Measurements from ENCODE around the gene TYRO3. TPM values are rescaled to one million over a fixed set of nuclear protein-coding genes. Genes with fewer than 3 reads are reported as not detected.

TYRO3 gene
- total and polyA plus RNA-seq, 2 of the 13 experiments (the other 11 are each of a cell fraction or from before 2014, with no cell fraction given): 24.0 to 43.6 TPM

- 0 out of 2 replicates have a peak, but pooled peaks have one; percentile 26 for TF ChIP-seq PRDM15 (CRISPR knock-in tag; IDR thresholded peaks at IDR 0.05)
- no peak for TF ChIP-seq E2F2 (CRISPR knock-in tag; IDR thresholded peaks at IDR 0.05; ENCODE audit: borderline replicate concordance)
- no peak for TF ChIP-seq MEIS1 (CRISPR knock-in tag; IDR thresholded peaks at IDR 0.05; ENCODE audit: borderline replicate concordance)
- peak; percentile 65; the same call in 1 of the 2 replicates for TF ChIP-seq MED13 (CRISPR knock-in tag; IDR thresholded peaks at IDR 0.05)
- TF ChIP-seq TCF12 (IDR thresholded peaks at IDR 0.05): no peak
- TF ChIP-seq TCF12 (CRISPR knock-in tag; IDR thresholded peaks at IDR 0.05): no peak
- TF ChIP-seq ZGPAT (CRISPR knock-in tag; IDR thresholded peaks at IDR 0.05): peak; percentile 81
- TF ChIP-seq HDAC2 (CRISPR knock-in tag; IDR thresholded peaks at IDR 0.05): peak; percentile 91
- TF ChIP-seq ATF3 (CRISPR knock-in tag; IDR thresholded peaks at IDR 0.05): no peak
- no peak for TF ChIP-seq ZNF839 (CRISPR knock-in tag; IDR thresholded peaks at IDR 0.05; ENCODE audit: borderline replicate concordance)
- no peak for TF ChIP-seq ATF6 (CRISPR knock-in tag; conservative IDR thresholded peaks at IDR 0.05)
- TF ChIP-seq NFYB (CRISPR knock-in tag; IDR thresholded peaks at IDR 0.05): no peak
- TF ChIP-seq NFE2L1 (CRISPR knock-in tag; IDR thresholded peaks at IDR 0.05; ENCODE audit: borderline replicate concordance): no peak
- TF ChIP-seq NFRKB (IDR thresholded peaks at IDR 0.05): no peak
- no peak for TF ChIP-seq BATF2 (CRISPR knock-in tag; IDR thresholded peaks at IDR 0.05)
- TF ChIP-seq GABPA (IDR thresholded peaks at IDR 0.05; ENCODE audit: low read depth, low read length): no peak
- TF ChIP-seq GABPA (CRISPR knock-in tag; IDR thresholded peaks at IDR 0.05; ENCODE audit: low read depth): peak; percentile 44
- TF ChIP-seq ZNF251 (CRISPR knock-in tag; IDR thresholded peaks at IDR 0.05): no peak
- TF ChIP-seq SCMH1 (CRISPR knock-in tag; IDR thresholded peaks at IDR 0.05; ENCODE audit: borderline replicate concordance): no peak
- TF ChIP-seq CENPX (CRISPR knock-in tag; IDR thresholded peaks at IDR 0.05): no peak
- peak; percentile 52; the same call in 1 of the 2 replicates for TF ChIP-seq ZNF740 (CRISPR knock-in tag; IDR thresholded peaks at IDR 0.05)
Observed at GRCh38 chr15:41568350-41569017, 9.5 kb downstream of the TYRO3 start (continued).

Data from HepG2 (cell line).